K562 (cell line): Measurements from ENCODE around the gene ZNF837. TPM values are rescaled to one million over a fixed set of nuclear protein-coding genes. Genes with fewer than 3 reads are reported as not detected.

Experiments
- ARID4B ChIP-seq: sonication (generic); formaldehyde crosslinking; IDR thresholded peaks from 2 replicates; pipeline ENCODE4 v1.8.0; 2022; ENCODE audit warnings: mild to moderate bottlenecking, missing genetic modification reagents
- CREBBP ChIP-seq: IDR thresholded peaks from one replicate; pipeline ENCODE4 v1.6.1; 2012; ENCODE audit warnings: low read depth, mild to moderate bottlenecking, control low read depth, inconsistent platforms, low read length
- ETS2 ChIP-seq: IDR thresholded peaks from 2 replicates; pipeline ENCODE4 v1.6.1; 2016; ENCODE audit warnings: borderline replicate concordance, missing genetic modification characterization, mild to moderate bottlenecking, moderate library complexity, missing compliant biosample characterization; ENCODE audit not compliant: poor library complexity, severe bottlenecking
- ETV5 ChIP-seq: sonication (generic); formaldehyde crosslinking; IDR thresholded peaks from 2 replicates; pipeline ENCODE4 v1.4.0; 2020; ENCODE audit warnings: low read depth, mild to moderate bottlenecking, missing genetic modification reagents
- FOXJ3 ChIP-seq: sonication (generic); formaldehyde crosslinking; IDR thresholded peaks from 2 replicates; pipeline ENCODE4 v1.4.0; 2020; ENCODE audit warnings: mild to moderate bottlenecking, missing genetic modification reagents
- PHB2 ChIP-seq: fragments of 450-650 bp; IDR thresholded peaks from 2 replicates; pipeline ENCODE4 v1.6.1; 2017; ENCODE audit warnings: low read depth
- POLR2AphosphoS2 ChIP-seq: IDR thresholded peaks from 2 replicates; pipeline ENCODE4 v1.6.1; 2012; ENCODE audit warnings: low read length, improper control_type of control experiment
- PTRF ChIP-seq: fragments of 450-650 bp; IDR thresholded peaks from 2 replicates; pipeline ENCODE4 v1.6.1; 2016; ENCODE audit warnings: mild to moderate bottlenecking, missing genetic modification characterization, missing compliant biosample characterization
- RB1 ChIP-seq: fragments of 450-650 bp; IDR thresholded peaks from 2 replicates; pipeline ENCODE4 v1.6.1; 2017; ENCODE audit warnings: low read depth, mild to moderate bottlenecking
- REST ChIP-seq, 2 experiments: fragments of 450-650 bp; formaldehyde crosslinking in 1 of 2; IDR thresholded peaks; 2 replicates each; pipeline versions ENCODE4 v1.4.0 to v1.6.1; 2014 to 2020; ENCODE audit warnings: mild to moderate bottlenecking in 2 of 2, borderline replicate concordance in 1 of 2, low read depth in 1 of 2
- SAFB2 ChIP-seq: fragments of 200-400 bp; formaldehyde crosslinking; IDR thresholded peaks from 2 replicates; pipeline ENCODE4 v1.6.1; 2018; ENCODE audit warnings: borderline replicate concordance, low read length, low read depth, moderate library complexity; ENCODE audit not compliant: severe bottlenecking
- U2AF2 ChIP-seq: fragments of 200-400 bp; formaldehyde crosslinking; optimal IDR thresholded peaks from 2 replicates; pipeline ENCODE3; 2017; ENCODE audit warnings: low read depth, mild to moderate bottlenecking, low read length
- ZNF263 ChIP-seq: sonication (generic); formaldehyde crosslinking; IDR thresholded peaks from 2 replicates; pipeline ENCODE4 v1.8.0; 2022; ENCODE audit warnings: mild to moderate bottlenecking, missing genetic modification reagents, borderline replicate concordance
- ZNF79 ChIP-seq: fragments of 250-450 bp; sonication (Bioruptor Pico); IDR thresholded peaks from 2 replicates; pipeline ENCODE4 v1.4.0; 2020; ENCODE audit warnings: low read depth, mild to moderate bottlenecking, moderate library complexity
- polyA plus RNA-seq, 8 experiments: library from polyadenylated mRNA; depleted of rRNA in 4 of 8; stranded (reverse) in 5 of 8; unstranded in 3 of 8; fragments of >200 nt; fragmentation: Nextera tagmentation in 2 of 8; fragmentation: Illumina TruSeq in 1 of 8; extraction: Ambion mirVana in 2 of 8; extraction: Trizol in 1 of 8; gene quantifications; 2 replicates each; pipeline versions ENCODE4 v1.2.1 to v1.2.3, GENCODE V29; 2011 to 2014; ENCODE audit warnings: inconsistent platforms in 1 of 8, missing spikeins in 1 of 8
- total RNA-seq, 7 experiments: library from RNA; depleted of rRNA in 6 of 7; stranded (reverse); fragments of >200 nt in 6 of 7; fragmentation: Illumina TruSeq in 2 of 7; extraction: Trizol in 2 of 7; gene quantifications; 2 replicates each; pipeline versions ENCODE4 v1.2.1 to v1.2.3, GENCODE V29; 2011 to 2021; ENCODE audit warnings: low replicate concordance in 1 of 7

ZNF837 gene
- total and polyA plus RNA-seq, 9 of the 15 experiments (the other 6 are each of a cell fraction or from before 2014, with no cell fraction given) = 0.11 to 2.1 (median 0.57) TPM; not detected in 4

- no peak; the same call in none of the 2 replicates for TF ChIP-seq ARID4B (CRISPR knock-in tag)
- TF ChIP-seq RB1 = peak; percentile 99
- no peak for TF ChIP-seq POLR2AphosphoS2
- no peak for TF ChIP-seq PHB2
- TF ChIP-seq CREBBP = no peak
- no peak for TF ChIP-seq SAFB2
- peak; percentile 55 for TF ChIP-seq ETS2 (tag)
- peak; percentile 92 for TF ChIP-seq ETV5 (CRISPR knock-in tag)
- TF ChIP-seq REST (IDR thresholded peaks at IDR 0.05; ENCODE audit: borderline replicate concordance) = 0 out of 2 replicates have a peak, but pooled peaks have one; percentile 27
- peak; percentile 86; the same call in 1 of the 2 replicates for TF ChIP-seq REST (CRISPR knock-in tag; IDR thresholded peaks at IDR 0.05; ENCODE audit: low read depth)
- no peak for TF ChIP-seq FOXJ3
- TF ChIP-seq ZNF263 (CRISPR knock-in tag) = no peak; the same call in 1 of the 2 replicates
- no peak for TF ChIP-seq ZNF79 (CRISPR knock-in tag)
- no peak for TF ChIP-seq U2AF2
- no peak for TF ChIP-seq PTRF (tag)
These were observed at the start of gene ZNF837 (continued) for GRCh38 chr19:58380662-58381459.
